ENCODE data around the gene TMEM43.
"Not testable (repeated sequence)": the region's sequence is repeated elsewhere in the genome, so short reads cannot be mapped to it uniquely, and the experiment has no call there.

The TMEM43 gene

GRCh38 chr3:14113965-14114635 lies 10.8 kb upstream of the TMEM43 start:
- no peak for TF ChIP-seq POLR2A (IDR thresholded peaks at IDR 0.05; ENCODE audit: low read depth, low read length)
- TF ChIP-seq POLR2AphosphoS5 (IDR thresholded peaks at IDR 0.05; ENCODE audit: low read depth, low read length): no peak
- TF ChIP-seq TAF1 (IDR thresholded peaks at IDR 0.05; ENCODE audit: borderline replicate concordance, low read depth, low read length): no peak
- no peak for DNase-seq (ENCODE audit: insufficient read length)
- FAIRE-seq: no peak

DNA sequence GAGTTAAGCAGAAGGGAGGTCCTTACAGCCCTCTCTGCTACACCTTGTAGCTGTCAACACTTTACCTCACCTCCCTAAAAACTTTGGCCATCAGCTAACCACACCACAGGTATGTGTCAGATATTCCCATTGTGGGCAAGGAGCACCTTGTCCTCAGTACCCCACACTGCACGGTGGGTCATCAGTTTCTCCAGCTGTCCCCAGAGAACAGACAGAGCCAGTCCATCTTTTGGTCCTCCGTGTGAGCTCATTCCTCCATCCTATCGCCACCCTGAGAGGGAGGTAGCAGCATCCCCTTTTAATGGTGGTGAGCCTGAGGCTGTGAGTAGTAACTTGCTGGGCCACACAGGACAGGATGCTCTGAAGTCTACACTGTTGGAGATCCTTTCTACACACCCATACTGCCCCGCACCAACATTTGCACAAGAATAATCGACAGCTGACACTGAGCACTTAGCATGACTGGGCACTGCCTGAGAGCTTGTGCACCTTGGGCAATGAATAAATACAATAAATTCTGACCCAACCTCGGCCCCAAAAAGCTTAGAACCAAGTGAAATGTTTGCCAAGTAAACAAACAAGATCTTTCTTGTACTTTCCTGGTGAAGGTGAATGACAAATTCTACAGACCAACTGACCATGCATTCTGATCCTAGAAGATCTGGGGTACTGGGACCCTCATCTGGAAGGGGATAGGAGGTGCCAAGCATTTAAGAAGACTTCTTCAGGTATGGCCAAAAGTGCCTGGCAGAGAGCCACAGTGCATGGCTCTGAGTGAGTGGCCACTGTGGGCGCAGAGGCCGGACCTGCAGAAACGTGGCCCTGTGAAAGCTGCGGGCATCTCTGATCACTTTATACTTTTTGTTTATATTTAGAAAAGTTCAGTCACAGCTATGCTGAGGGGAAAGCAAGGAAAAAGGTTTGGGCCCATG lies 7.1 kb upstream of the TMEM43 start:
- DNase-seq (ENCODE audit: insufficient read length) (no peak), FAIRE-seq (no peak)
- TF ChIP-seq POLR2A (IDR thresholded peaks at IDR 0.05; ENCODE audit: low read depth, low read length) (no peak), TAF1 (IDR thresholded peaks at IDR 0.05; ENCODE audit: borderline replicate concordance, low read depth, low read length) (no peak), POLR2AphosphoS5 (IDR thresholded peaks at IDR 0.05; ENCODE audit: low read depth, low read length) (no peak)

GRCh38 chr3:14118400-14119381 lies 6.2 kb upstream of the TMEM43 start:
- FAIRE-seq: no peak
- no peak for DNase-seq (ENCODE audit: insufficient read length)
- TF ChIP-seq POLR2A (IDR thresholded peaks at IDR 0.05; ENCODE audit: low read depth, low read length) (no peak), POLR2AphosphoS5 (IDR thresholded peaks at IDR 0.05; ENCODE audit: low read depth, low read length) (no peak), TAF1 (IDR thresholded peaks at IDR 0.05; ENCODE audit: borderline replicate concordance, low read depth, low read length) (no peak)

GRCh38 chr3:14119651-14120050 lies 5.2 kb upstream of the TMEM43 start:
- TF ChIP-seq POLR2A (IDR thresholded peaks at IDR 0.05; ENCODE audit: low read depth, low read length): no peak
- no peak for TF ChIP-seq POLR2AphosphoS5 (IDR thresholded peaks at IDR 0.05; ENCODE audit: low read depth, low read length)
- TF ChIP-seq TAF1 (IDR thresholded peaks at IDR 0.05; ENCODE audit: borderline replicate concordance, low read depth, low read length): no peak
- no peak for FAIRE-seq
- DNase-seq (ENCODE audit: insufficient read length): no peak

GRCh38 chr3:14120111-14120920 lies 4.5 kb upstream of the TMEM43 start:
- FAIRE-seq: no peak
- TF ChIP-seq POLR2A (IDR thresholded peaks at IDR 0.05; ENCODE audit: low read depth, low read length) (no peak), POLR2AphosphoS5 (IDR thresholded peaks at IDR 0.05; ENCODE audit: low read depth, low read length) (no peak), TAF1 (IDR thresholded peaks at IDR 0.05; ENCODE audit: borderline replicate concordance, low read depth, low read length) (no peak)
- no peak for DNase-seq (ENCODE audit: insufficient read length)

DNA sequence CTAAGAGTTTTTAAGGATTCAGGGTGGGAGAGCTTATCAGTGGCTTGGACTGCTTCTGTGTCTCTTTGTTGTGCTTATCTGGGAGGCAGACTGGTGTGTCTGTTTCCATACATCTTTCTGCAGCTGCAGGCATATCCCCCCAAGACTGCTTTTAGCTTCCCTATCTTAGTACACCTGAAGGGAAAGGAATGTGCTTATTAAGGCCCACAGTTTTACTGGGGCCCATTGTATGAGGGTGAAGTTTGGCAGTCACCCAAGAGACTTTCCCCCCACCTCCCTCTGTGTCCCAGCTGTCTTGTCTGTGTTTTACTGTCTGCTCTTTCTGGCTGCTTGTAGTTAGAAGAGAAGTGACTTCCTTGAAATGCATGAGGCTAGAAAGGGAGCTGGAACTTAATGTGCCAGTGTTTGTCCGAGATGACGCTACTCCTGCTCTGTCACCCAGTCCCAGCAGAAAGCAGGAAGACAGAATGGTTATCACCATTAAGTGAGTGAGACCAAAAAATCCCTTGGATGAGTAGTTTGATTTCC lies 3.9 kb upstream of the TMEM43 start:
- not testable (repeated sequence) for FAIRE-seq; DNase-seq (ENCODE audit: insufficient read length)

- no peak for FAIRE-seq
Measured at GRCh38 chr3:14121859-14122258, 3.0 kb upstream of the TMEM43 start.

DNA sequence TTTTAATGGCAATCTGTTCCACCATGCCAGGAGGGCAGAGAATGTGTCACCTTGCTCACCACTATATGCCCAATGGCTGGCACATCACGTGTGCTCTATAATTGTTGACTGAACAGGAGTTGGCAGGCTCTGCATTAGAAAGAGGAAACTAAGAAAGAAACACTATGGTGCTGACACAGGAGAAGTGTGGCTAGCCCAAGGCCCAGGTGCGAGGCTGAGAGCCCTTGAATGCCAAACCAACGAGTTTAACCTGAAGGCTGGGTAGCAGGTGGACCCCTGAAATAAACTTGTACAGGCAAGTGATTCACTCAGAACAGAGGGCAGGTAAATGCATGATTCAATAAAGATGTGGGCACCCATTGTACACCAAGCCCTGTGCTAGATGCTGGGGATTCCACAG lies 2.6 kb upstream of the TMEM43 start:
- FAIRE-seq: no peak
- TF ChIP-seq TAF1 (IDR thresholded peaks at IDR 0.05; ENCODE audit: borderline replicate concordance, low read depth, low read length) (no peak), POLR2AphosphoS5 (IDR thresholded peaks at IDR 0.05; ENCODE audit: low read depth, low read length) (no peak), POLR2A (IDR thresholded peaks at IDR 0.05; ENCODE audit: low read depth, low read length) (no peak)
- DNase-seq (ENCODE audit: insufficient read length): no peak

More at GRCh38 chr3:14121859-14122258, 3.0 kb upstream of the TMEM43 start:
- TF ChIP-seq POLR2AphosphoS5 (IDR thresholded peaks at IDR 0.05; ENCODE audit: low read depth, low read length) (no peak), TAF1 (IDR thresholded peaks at IDR 0.05; ENCODE audit: borderline replicate concordance, low read depth, low read length) (no peak), POLR2A (IDR thresholded peaks at IDR 0.05; ENCODE audit: low read depth, low read length) (no peak)
- DNase-seq (ENCODE audit: insufficient read length): no peak

DNA sequence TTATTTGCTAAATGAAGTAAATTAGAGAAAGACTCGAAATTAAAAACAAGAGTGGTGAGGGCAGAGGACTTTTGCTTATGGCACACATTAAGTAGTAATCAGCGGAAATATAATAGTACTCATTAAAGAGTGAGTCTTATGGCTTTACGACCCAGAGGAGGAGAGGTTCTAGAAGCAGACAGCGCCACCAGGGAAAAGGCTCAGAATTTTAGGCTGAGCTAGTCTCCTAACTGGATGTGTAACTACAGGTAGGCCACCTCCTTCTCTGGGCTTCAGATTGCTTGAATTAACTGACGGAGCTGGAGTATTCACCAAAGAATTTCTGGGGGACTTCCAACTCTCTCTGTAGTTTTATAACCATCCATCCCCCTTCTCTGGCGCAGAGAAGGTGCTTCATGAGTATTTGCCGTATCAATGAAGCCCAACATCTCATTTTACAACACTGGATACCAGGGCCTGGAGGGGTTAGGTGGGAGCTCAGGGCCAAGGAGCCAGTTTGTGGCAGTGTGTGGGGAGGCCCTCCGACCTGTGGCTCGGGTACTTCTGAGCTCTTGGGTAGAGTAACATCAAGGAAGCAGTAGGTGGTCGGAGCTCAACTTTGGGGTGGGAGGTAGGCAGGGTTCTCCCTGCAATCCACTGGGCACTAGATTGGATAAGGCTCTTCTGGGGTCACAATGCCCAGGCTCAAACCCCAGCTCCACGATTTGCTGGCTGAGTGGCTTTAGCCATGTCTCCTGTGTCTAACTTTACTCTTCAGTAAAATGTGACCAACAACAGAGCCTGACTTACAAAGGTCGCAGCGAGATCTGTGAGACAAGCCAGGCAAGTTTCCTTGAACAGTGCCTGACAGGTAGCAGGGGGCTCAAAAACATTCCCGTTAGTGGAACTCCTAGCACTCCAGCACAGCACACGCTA lies 1.3 kb upstream of the TMEM43 start:
- DNase-seq (ENCODE audit: insufficient read length): no peak
- TF ChIP-seq TAF1 (IDR thresholded peaks at IDR 0.05; ENCODE audit: borderline replicate concordance, low read depth, low read length) (no peak), POLR2A (IDR thresholded peaks at IDR 0.05; ENCODE audit: low read depth, low read length) (no peak), POLR2AphosphoS5 (IDR thresholded peaks at IDR 0.05; ENCODE audit: low read depth, low read length) (peak; percentile 70; the same call in 1 of the 2 replicates)
- no peak for FAIRE-seq

Data from GM12892 (cell line).